GM19238 (cell line): ENCODE results near the gene AHRR.
"Not testable (repeated sequence)": the region's sequence is repeated elsewhere in the genome, so short reads cannot be mapped to it uniquely, and the experiment has no call there.

ENCODE experiments used
- DNase-seq: peaks from one replicate; pipeline ENCODE4 v3.0.0; 2011; ENCODE audit warnings: low spot score; ENCODE audit not compliant: insufficient read length

Gene AHRR

DNA sequence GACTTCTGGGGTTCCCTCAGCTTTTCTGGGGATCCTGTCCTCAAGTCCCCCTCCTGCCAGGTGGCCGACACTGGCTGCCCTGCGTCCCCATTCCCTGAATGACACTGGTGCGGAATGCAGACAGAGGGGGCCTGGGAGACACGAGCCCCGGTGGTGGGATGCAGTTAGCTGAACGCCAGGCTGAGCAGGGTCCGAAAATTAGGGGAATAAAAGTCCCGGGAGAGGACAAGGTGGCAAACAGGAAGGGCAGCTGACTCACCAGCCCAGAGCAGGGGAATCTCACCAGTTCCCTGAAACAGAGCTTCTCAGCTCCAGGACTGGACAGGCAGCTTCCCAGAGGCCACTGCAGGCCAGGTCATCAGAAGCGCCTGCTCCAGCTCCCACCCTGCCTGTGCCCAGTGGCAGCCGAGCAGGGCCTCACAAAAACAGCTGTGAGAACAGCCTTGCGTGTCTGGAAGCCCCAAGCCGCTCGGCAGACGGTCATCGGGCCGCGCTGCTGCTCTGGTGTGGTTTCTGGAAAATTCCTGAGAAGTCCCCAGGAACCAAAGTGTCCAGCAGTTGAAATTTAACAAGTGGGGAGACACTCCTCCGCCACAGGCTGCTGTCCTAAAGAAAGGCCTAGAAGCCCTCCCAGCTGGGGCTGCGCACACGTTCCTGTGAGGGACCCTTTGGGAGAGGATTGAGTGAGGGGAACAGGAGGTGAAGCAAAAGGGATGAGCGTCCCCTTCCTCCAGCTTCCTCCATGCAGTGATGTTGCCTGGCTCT lies 73.8 kb downstream of the AHRR start:
- DNase-seq, result no peak

DNA sequence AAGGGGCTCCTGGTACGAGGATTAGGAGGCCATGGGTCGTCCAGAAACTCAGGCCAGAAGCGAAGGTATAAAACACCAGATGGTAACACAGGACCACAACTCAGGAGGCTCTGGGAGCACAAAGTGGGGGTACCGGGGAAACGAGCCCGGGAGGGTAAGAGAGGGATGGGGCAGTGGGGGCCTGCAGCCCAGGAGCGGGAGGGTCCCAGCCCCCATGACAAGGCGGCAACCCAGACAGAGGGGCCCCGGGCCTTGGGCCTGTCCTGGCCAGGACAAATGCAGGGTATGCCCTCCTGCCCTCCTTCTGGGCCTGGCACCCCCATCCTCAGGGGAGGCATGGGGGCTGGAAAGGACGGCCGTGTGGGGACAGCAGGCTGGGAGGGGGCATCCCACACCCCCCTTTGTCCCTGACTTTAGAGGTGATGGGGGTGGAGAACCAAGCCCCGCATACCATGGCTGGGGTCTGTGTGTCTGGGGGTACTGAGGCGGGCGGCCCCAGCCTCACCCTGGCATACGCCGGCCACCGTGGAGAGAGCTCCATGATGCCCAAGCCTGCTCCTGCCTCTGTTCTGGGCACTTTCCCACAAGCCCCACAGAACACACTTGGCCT lies 74.5 kb downstream of the AHRR start:
- no peak for DNase-seq

DNA sequence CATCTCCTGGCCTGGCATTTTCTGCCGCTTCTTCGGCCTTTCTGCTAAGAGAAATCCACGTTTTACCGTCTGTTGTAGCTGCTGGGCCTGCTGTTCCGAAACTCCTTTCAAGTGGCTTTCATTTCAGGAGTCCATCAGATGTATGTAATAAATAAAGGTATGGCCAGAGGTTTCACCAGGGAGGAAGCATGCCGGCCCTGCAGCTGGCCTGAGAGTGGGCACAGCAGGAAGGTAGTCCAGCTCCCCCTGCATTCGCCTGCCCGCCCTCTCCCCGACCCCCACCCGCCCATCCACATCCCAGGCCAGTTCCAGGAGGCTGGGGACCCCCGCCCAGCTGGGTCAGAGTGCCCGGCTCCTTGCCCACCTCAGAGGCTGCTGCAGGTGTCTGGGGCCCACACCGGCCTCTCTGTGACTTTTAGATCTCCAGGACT lies 75.0 kb downstream of the AHRR start:
- DNase-seq, result no peak

- not testable (repeated sequence) for DNase-seq
These were observed 76.6 kb downstream of the AHRR start for GRCh38 chr5:398141-398474.

DNA sequence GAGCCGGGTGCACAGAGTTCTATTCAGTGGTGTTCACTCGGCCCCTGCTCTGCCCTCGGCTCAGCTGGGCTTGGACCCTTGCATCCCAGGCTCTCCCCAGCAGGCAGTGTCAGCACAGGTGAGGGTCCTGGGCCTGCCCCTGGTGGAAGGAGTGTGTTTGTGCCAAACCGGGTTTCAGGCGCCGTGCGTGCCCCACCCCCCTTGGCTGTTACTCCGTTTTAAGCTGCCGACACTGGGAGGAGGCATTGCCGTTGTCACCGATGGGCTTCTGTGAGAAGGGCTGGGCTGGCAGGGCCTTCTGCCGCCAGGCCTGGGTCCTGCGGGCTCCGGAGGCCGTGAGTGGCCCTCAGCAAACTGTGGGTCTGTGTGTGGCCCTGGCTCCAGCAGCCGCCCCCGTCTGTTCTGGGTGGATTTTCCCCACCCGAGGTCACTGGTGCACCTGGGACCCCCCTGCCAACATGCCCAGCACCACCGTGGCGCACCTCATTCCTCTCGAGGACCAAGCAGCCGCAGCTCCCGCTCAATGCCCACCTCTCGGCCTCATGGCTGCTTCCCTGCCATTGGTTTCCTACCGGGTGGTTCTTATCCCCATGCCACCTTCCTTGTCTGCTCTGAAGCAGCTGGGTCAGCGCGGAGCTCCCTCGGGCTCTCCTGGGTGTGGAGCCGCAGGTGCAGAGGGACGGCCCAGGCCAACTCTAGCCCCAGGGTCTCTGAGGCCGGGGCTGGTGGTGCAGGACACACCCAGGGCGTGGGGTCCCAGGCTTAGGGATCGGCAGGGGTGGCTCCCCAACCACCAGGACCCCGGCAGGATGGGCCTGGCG lies 77.2 kb downstream of the AHRR start:
- no peak for DNase-seq

DNA sequence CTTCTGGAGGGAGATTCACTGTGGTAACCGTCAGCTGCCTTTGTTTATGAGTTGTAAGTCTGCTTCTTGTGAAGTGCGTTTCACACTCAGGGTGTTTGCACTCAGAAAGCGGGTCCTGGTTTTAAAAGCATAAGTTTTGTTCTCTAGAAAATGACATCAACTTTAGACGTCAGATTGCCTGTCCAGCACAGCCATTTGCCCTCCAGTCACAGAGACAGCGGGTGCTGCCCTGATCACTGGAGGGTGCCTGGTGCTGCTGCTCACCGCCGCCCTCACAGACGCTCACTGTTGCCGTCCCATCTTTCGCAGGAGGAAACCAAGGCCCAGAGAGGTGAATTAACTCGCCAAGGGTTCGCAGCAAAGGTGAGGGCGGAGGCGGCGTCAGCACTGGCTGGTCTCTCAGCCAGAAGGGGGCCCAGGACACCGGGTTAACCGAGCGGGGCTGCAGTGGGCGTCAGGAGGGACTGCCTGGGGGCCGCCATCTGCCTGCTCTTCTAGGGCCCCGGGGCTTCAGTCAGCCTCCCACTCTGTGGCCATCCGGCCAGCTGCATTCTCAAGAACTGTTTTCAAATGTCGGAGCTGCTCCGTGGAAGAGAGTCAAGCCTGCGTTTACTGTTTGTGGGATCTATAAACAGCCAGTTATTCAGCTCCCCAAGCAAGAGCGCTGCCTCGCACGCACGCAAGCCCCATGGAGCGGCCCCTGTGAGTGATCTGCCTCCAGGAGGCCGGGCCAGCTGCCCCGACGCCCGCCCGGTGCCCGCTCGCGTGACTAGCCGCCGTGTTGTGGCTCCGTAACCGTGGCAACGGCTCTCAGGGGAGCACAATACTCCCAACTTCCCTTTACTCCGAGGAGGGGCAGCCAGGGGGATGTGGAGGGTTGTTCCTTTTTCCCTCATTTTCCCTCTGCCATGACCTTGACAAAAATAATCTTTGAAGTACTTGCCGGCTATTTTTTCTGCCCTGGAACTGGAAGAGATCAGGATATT lies 78.1 kb downstream of the AHRR start:
- DNase-seq, result peak; percentile 75

- DNase-seq, result no peak
These were observed 79.0 kb downstream of the AHRR start for GRCh38 chr5:400282-401145.

GRCh38 chr5:401146-402034 lies 79.9 kb downstream of the AHRR start:
- no peak for DNase-seq

DNA sequence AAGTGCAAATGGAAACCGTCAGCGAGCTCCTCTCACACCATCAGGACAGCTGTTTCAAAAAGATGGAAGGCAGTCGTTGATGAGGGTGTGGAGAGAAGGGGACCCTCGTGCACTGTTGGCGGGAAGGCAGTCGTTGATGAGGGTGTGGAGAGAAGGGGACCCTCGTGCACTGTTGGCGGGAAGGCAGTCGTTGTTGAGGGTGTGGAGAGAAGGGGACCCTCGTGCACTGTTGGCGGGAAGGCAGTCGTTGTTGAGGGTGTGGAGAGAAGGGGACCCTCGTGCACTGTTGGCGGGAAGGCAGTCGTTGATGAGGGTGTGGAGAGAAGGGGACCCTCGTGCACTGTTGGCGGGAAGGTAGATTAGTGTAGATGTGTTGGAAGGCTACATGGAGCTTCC lies 80.7 kb downstream of the AHRR start:
- not testable (repeated sequence) for DNase-seq

GRCh38 chr5:402615-403359 lies 81.3 kb downstream of the AHRR start:
- peak; percentile 50 for DNase-seq

GRCh38 chr5:403995-404394 lies 82.5 kb downstream of the AHRR start:
- no peak for DNase-seq

GRCh38 chr5:404666-405241 lies 83.2 kb downstream of the AHRR start:
- no peak for DNase-seq

DNA sequence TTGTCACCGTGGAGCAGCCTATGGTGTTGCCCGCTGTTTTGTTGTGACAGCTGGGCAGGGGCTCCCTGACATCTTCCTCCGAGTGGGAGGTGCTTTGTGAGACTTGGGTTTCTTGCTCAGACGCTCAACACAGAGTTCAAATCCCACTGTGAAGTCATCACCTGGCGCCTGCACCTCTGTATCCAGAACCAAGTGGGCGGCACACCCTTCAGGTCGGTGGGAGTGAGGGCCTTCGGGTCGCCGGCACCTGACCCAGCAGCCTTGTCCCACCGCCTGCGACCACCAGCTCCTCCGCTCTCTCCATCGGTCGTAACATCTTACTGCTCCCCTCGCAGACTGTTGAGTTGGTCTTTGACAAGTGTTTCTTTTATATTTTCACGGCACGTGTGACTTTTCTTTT lies 83.9 kb downstream of the AHRR start:
- DNase-seq, result no peak

DNA sequence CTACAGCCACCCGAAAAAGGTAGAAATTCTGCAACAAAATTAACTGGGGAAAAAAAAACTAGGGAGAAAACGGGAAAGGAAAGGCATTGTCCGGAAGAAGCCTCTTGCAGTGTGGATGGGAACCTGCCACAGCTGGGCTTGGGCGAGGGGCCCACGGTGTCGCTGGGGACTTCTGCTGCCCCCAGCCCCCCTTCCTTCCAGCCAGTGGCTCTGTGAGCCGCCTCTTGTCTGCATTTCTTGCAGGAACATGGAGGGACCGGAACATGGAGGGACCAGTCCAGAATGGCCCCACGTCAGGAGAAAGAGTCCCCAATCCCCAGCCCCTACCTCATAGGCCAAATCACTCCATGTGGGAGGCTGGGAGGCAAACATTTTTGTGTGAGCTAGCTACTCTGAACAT lies 84.5 kb downstream of the AHRR start:
- DNase-seq, result no peak

DNA sequence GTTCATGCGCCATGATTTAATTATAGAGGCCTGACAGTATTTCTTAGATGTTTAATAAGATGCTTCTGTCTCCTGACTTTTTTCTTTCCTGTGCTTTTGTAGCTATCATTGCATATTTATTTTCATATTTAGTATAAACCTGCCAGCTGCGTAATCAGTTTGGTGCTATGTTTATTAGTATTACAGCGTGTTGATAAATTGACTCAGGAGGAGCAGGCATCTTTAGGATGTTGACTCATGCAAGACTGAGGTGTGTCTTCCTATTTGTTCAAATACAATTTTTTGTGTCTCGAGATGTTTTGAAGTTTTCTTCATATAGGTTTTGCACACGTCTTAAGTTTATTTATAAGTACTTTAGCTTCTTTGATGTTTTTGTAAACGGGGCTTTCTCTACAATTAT lies 85.5 kb downstream of the AHRR start:
- no peak for DNase-seq

- no peak for DNase-seq
These were observed 86.3 kb downstream of the AHRR start for GRCh38 chr5:407801-408268.

DNA sequence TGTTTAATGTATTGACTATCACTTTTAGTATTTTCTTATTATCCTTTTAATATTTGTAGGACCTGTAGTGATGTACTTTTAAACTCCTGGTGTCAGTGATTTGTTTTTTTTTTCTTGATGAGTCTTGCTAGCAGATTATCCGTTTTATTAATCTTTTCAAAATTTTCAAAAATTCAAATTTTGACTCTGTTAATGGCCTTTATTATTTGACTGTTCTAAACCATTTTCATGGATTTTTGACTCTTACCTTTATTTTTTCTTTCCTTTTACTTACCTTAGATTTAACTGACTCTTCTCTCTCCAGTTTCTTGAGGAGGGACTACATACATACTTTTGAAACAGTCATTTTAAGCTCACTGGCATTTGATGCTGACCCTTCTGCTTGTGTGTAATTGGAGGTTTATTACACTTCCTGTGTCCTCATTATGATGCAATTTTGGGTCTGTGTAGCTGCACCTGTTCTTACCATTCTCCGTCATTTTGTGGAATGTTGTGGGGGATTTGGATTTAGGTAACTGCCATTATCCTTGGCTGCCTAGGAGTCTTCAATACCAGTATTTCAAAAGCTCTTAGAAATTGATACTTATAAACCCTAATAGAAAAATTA lies 89.5 kb downstream of the AHRR start:
- no peak for DNase-seq

DNA sequence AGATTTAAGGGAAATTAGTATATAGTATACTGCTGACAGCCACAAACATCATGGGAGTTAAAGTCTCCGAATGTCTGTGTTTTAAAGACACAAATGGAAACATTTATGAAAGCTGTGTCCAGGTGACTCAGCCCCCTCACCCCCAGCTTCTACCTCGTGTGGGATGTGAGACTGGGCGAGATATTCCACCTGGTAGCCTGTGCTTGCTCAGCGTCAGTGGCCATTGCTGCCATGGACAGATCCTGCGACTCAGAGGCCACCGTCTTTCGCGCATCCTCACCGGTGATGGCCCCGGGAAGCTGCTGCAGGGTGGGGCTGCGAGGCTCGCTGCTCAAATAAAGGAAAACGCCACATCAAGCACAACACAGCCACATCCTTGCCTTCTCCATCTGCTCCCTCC lies 90.2 kb downstream of the AHRR start:
- no peak for DNase-seq
